ENCODE data around the gene TTBK1.

DNA sequence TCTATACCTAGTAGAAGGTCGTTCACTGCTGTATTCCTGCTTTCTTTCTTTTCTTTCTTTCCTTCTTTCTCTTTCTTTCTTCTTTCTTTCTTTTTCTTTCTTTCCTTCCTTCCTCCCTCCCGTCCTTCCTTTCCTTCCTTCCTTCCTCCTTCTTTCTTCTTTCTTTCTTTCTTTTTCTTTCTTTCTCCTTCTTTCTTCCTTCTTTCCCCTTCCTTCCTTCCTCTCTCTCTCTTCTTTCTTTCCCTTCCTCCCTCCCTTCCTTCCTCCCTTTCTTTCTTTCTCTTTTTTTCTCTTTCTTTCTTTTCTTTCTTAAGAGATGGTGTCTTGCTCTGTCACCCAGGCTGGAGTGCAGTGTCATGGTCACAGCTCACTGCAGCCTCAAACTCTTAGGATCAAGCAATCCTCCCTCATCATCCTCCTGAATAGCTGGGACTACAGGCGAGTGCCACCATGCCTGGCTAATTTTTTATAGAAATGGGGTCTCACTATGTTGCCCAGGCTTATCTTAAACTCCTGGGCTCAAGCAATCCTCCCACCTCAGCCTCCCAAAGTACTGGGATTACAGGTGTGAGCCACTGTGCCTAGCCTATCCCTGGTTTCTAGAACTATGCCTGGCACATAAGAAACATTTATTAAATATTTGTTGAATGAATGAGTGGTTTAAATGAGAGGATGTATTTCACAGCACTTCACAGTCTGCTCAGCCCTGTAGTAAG, 11.4 kb upstream of the TTBK1 start:
- TF ChIP-seq, protein P1, sequence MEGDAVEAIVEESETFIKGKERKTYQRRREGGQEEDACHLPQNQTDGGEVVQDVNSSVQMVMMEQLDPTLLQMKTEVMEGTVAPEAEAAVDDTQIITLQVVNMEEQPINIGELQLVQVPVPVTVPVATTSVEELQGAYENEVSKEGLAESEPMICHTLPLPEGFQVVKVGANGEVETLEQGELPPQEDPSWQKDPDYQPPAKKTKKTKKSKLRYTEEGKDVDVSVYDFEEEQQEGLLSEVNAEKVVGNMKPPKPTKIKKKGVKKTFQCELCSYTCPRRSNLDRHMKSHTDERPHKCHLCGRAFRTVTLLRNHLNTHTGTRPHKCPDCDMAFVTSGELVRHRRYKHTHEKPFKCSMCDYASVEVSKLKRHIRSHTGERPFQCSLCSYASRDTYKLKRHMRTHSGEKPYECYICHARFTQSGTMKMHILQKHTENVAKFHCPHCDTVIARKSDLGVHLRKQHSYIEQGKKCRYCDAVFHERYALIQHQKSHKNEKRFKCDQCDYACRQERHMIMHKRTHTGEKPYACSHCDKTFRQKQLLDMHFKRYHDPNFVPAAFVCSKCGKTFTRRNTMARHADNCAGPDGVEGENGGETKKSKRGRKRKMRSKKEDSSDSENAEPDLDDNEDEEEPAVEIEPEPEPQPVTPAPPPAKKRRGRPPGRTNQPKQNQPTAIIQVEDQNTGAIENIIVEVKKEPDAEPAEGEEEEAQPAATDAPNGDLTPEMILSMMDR (IDR thresholded peaks at IDR 0.05): no peak
- no peak for TF ChIP-seq POLR2A (IDR thresholded peaks at IDR 0.05)
